Measurements from ENCODE around the gene WNT7B.

The WNT7B gene

DNA sequence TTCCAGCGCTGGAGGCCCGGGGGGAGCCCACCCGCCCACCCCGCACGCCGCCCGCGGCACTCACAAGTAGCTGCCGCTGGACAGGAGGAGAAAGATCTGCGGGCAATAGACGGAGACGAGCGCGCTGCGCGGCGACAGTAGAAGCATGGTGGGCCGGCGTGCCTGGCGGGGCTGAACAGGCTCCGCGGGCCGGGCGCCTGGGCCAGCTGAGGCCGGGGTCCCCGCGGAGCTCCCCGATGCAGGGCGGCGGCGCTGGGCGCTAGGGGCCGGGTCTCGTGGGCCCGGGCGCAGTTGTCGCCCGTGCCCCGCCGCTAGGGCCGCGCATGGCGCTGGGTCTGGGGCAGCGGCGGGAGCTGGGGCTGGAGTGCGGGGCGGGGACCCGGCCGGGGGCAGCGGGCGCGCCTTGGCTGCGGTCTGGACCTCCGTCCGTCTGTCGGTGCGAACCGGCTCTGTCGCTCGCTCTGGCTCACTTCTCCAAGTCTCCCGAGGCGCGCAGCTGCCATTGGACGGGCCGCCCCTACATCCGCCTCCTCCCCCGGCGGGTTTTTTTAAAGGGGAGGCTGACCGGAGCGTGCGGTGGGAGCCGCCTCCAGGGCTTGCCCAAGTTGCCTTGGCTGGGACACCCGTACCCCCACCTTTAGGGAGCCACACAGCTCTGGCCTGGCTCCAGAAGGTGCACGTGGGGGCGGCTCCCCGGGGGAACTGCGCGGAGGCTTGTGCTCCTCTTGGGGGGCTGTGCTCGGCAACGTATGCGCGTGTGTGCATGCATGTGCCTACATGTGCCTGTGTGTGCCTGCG lies 4.7 kb downstream of the WNT7B start:
- Histone ChIP-seq H3K4me2 (ENCODE audit: low read depth, low read length) (no peak overlapping the region), H3K9ac (ENCODE audit: low read length) (no peak overlapping the region), H3K27me3 (replicated peaks; ENCODE audit: insufficient read depth, low read length) (peaks cover 82% of the 10 kb centered on the region), H2AFZ (ENCODE audit: low read length) (no peak overlapping the region), H3K36me3 (replicated peaks; ENCODE audit: insufficient read depth, low read length) (no peaks in the 10 kb centered on the region), H4K20me1 (ENCODE audit: insufficient read depth, low read length) (no peaks in the 10 kb centered on the region), H3K9me2 (replicated peaks; ENCODE audit: insufficient read depth, low read length) (no peaks in the 10 kb centered on the region), H3K27ac (ENCODE audit: low read length) (no peak overlapping the region), H3K4me3 (ENCODE audit: low read length) (no peak overlapping the region), H3K4me1 (ENCODE audit: low read length) (no peaks in the 10 kb centered on the region), H3K79me2 (ENCODE audit: low read length) (no peaks in the 10 kb centered on the region), H3K9me3 (replicated peaks; ENCODE audit: insufficient read depth, low read length) (no peaks in the 10 kb centered on the region), H3F3A (ENCODE audit: insufficient read depth, low read length) (no peaks in the 10 kb centered on the region)
- TF ChIP-seq EZH2phosphoT487 (IDR thresholded peaks at IDR 0.05; ENCODE audit: low read length) (no peak), EZH2 (optimal IDR thresholded peaks at IDR 0.05; ENCODE audit: low read depth, low read length) (no peak), CTCF (IDR thresholded peaks at IDR 0.05; ENCODE audit: low read length) (no peak)
- no peak for DNase-seq

DNA sequence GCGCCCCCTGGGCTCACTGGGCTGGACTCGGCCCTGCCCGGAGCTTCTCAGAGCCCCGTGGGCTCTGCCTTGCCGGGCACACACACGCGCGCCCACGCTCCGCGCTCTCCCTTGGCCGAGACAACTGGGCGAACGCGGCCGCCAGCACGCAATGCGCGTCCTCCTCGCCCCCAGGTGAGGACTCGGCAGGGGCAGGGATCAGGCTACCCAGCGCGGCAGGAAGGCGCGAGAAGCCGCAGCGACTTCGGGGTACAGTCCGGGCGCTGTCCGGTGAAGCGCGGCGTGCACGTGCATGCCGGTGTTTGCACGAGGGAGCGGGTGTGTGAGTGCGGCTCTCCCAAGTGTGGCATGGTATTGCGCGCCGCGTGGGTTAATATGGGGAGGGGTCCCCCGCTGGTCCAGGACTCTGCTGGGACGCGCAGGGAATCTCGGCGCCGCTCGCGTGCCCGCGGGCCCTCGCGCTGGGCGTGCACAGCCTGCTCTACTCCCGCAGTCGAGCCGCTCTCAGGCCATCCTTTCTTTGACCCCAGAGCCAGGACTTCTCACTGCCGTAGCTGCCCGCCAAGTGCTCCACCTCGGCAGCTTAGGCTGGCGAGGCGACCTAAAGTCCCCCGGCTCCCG lies 5.4 kb downstream of the WNT7B start:
- H2AFZ ChIP-seq (ENCODE audit: low read length) = no peak overlapping the region
- H3K4me3 ChIP-seq (ENCODE audit: low read length) = no peak overlapping the region
- H3K27me3 ChIP-seq (replicated peaks; ENCODE audit: insufficient read depth, low read length) = peaks cover 89% of the 10 kb centered on the region
- H4K20me1 ChIP-seq (ENCODE audit: insufficient read depth, low read length) = no peaks in the 10 kb centered on the region
- no peak for TF ChIP-seq EZH2 (optimal IDR thresholded peaks at IDR 0.05; ENCODE audit: low read depth, low read length)
- H3K9me2 ChIP-seq (replicated peaks; ENCODE audit: insufficient read depth, low read length) = no peaks in the 10 kb centered on the region
- no peaks in the 10 kb centered on the region for H3K36me3 ChIP-seq (replicated peaks; ENCODE audit: insufficient read depth, low read length)
- H3K79me2 ChIP-seq (ENCODE audit: low read length) = no peaks in the 10 kb centered on the region
- H3K4me2 ChIP-seq (ENCODE audit: low read depth, low read length) = no peak overlapping the region
- no peak overlapping the region for H3K27ac ChIP-seq (ENCODE audit: low read length)
- no peak for DNase-seq
- H3K4me1 ChIP-seq (ENCODE audit: low read length) = no peaks in the 10 kb centered on the region
- H3K9me3 ChIP-seq (replicated peaks; ENCODE audit: insufficient read depth, low read length) = no peaks in the 10 kb centered on the region
- H3K9ac ChIP-seq (ENCODE audit: low read length) = no peak overlapping the region
- no peaks in the 10 kb centered on the region for H3F3A ChIP-seq (ENCODE audit: insufficient read depth, low read length)

DNA sequence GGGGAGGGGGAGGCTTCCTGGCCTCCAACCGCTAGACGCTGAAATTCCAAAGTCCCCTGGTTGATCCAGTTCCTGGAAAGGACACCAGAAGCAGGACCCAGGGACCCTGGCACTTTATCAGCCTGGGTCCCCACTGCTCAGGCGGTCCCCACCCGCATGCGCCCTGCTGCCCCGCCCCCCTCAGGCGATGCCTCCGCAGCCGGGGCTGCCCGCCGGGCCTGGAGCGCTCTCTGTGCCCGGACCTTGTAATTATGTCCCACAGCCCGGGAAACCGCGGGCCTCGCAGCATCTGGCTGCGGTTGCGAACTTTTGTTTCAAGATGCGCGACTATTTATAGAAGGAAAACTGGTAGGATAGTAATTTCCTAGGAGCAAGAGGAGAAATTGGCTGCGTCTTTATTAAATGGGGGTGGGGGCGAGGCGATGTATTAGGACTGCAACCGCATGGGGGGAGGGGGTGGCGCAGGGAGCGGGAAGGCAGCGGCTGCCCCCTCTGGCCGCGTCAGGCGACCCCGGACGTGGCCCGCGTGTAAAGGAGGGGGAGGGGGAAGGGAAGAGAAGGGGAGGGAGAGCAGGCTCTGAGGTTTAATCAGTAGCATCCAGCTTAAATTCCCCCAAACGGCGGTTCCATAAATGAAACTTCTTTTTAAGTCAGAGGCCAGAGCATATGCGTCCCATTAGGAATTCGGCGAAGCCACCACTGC lies 6.1 kb downstream of the WNT7B start:
- Histone ChIP-seq H3K36me3 (replicated peaks; ENCODE audit: insufficient read depth, low read length) (no peaks in the 10 kb centered on the region), H3K4me3 (ENCODE audit: low read length) (no peak overlapping the region), H3K9ac (ENCODE audit: low read length) (no peak overlapping the region), H3K27me3 (replicated peaks; ENCODE audit: insufficient read depth, low read length) (peaks cover 93% of the 10 kb centered on the region), H3K4me2 (ENCODE audit: low read depth, low read length) (no peak overlapping the region), H3K4me1 (ENCODE audit: low read length) (no peaks in the 10 kb centered on the region), H3K79me2 (ENCODE audit: low read length) (no peaks in the 10 kb centered on the region), H3K9me2 (replicated peaks; ENCODE audit: insufficient read depth, low read length) (no peaks in the 10 kb centered on the region), H3F3A (ENCODE audit: insufficient read depth, low read length) (no peaks in the 10 kb centered on the region), H4K20me1 (ENCODE audit: insufficient read depth, low read length) (no peaks in the 10 kb centered on the region), H3K27ac (ENCODE audit: low read length) (no peak overlapping the region), H2AFZ (ENCODE audit: low read length) (no peak overlapping the region), H3K9me3 (replicated peaks; ENCODE audit: insufficient read depth, low read length) (no peaks in the 10 kb centered on the region)
- no peak for DNase-seq
- TF ChIP-seq EZH2 (optimal IDR thresholded peaks at IDR 0.05; ENCODE audit: low read depth, low read length) (no peak), CTCF (IDR thresholded peaks at IDR 0.05; ENCODE audit: low read length) (no peak), EZH2phosphoT487 (IDR thresholded peaks at IDR 0.05; ENCODE audit: low read length) (no peak)

Measured in MM.1S (cell line).